SK-N-MC (cell line): ENCODE data around the gene PPP4R1.
"Not testable (repeated sequence)": the region's sequence is repeated elsewhere in the genome, so short reads cannot be mapped to it uniquely, and the experiment has no call there.

Experiments used
- EZH2 ChIP-seq: fragments of 200-600 bp; sonication (generic); IDR thresholded peaks from one replicate; pipeline ENCODE4 v1.6.1; 2017; ENCODE audit warnings: antibody characterized with exemption
- POLR2AphosphoS5 ChIP-seq: IDR thresholded peaks from 2 replicates; pipeline ENCODE4 v1.6.1; 2012; ENCODE audit warnings: mild to moderate bottlenecking, low read depth, low read length, borderline replicate concordance

DNA sequence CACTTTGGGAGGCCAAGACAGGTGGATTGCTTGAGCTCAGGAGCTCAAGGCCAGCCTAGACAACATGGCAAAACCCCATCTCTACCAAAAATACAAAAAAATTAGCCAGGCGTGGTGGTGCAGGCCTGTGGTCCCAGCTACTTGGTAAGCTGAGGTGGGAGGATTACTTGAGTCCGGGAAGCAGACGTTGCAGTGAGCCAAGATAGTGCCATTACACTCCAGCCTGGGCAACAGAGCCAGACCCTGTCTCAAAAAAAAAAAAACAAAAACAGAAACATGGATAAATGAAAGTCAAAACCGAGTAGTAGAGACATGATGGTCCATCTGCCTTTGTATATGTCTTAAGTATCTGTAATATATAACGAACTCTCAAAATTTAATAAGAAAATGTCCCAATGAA, 7.2 kb downstream of the PPP4R1 start:
- TF ChIP-seq POLR2AphosphoS5, EZH2: not testable (repeated sequence)
